Measurements from ENCODE around the gene CALCOCO2.

The CALCOCO2 gene

GRCh38 chr17:48907713-48908046 lies 76.8 kb downstream of the CALCOCO2 start:
- Histone ChIP-seq H3K36me3 (ENCODE audit: insufficient read depth, low read length) (peaks cover 12% of the 10 kb centered on the region; the same call in 1 of the 2 replicates), H3K4me3 (ENCODE audit: low read length, poor library complexity, severe bottlenecking) (peak overlapping the region; percentile 92), H2AFZ (ENCODE audit: low read length) (peak overlapping the region; percentile 78), H3K9me3 (ENCODE audit: insufficient read depth, low read depth, low read length) (no peaks in the 10 kb centered on the region), H4K20me1 (ENCODE audit: insufficient read depth, low read length, poor library complexity, severe bottlenecking) (peaks cover 37% of the 10 kb centered on the region), H3K27me3 (ENCODE audit: insufficient read depth, low read length, poor library complexity, severe bottlenecking) (no peaks in the 10 kb centered on the region), H3K9ac (ENCODE audit: low read depth, low read length, poor library complexity, severe bottlenecking) (peak overlapping the region; percentile 80), H3K9me2 (replicated peaks; ENCODE audit: low read depth, low read length) (no peaks in the 10 kb centered on the region), H3F3A (ENCODE audit: low read depth) (no peaks in the 10 kb centered on the region), H3K4me1 (ENCODE audit: insufficient read depth, low read length, poor library complexity, severe bottlenecking) (peaks cover 38% of the 10 kb centered on the region), H3K4me2 (ENCODE audit: low read depth, low read length, poor library complexity, severe bottlenecking) (peak overlapping the region; percentile 94), H3K79me2 (ENCODE audit: insufficient read depth, low read length) (peaks cover 50% of the 10 kb centered on the region)
- no peak for TF ChIP-seq EZH2phosphoT487 (IDR thresholded peaks at IDR 0.05; ENCODE audit: borderline replicate concordance)
- no peak for TF ChIP-seq CTCF (conservative IDR thresholded peaks at IDR 0.05; ENCODE audit: low read length)

- Histone ChIP-seq H3K9ac (ENCODE audit: low read depth, low read length, poor library complexity, severe bottlenecking) (peak within 1 kb of the TSS; percentile 80), H3K4me2 (ENCODE audit: low read depth, low read length, poor library complexity, severe bottlenecking) (peak within 1 kb of the TSS; percentile 98), H3F3A (ENCODE audit: low read depth) (no peaks in the 10 kb centered on the region), H3K4me1 (ENCODE audit: insufficient read depth, low read length, poor library complexity, severe bottlenecking) (peaks cover 42% of the 10 kb centered on the region), H3K9me2 (replicated peaks; ENCODE audit: low read depth, low read length) (no peaks in the 10 kb centered on the region), H2AFZ (ENCODE audit: low read length) (peak within 1 kb of the TSS; percentile 78), H4K20me1 (ENCODE audit: insufficient read depth, low read length, poor library complexity, severe bottlenecking) (peaks cover 42% of the 10 kb centered on the region), H3K4me3 (ENCODE audit: low read length, poor library complexity, severe bottlenecking) (peak within 1 kb of the TSS; percentile 92), H3K79me2 (ENCODE audit: insufficient read depth, low read length) (peaks cover 56% of the 10 kb centered on the region), H3K27me3 (ENCODE audit: insufficient read depth, low read length, poor library complexity, severe bottlenecking) (no peaks in the 10 kb centered on the region), H3K9me3 (ENCODE audit: insufficient read depth, low read depth, low read length) (no peaks in the 10 kb centered on the region), H3K36me3 (ENCODE audit: insufficient read depth, low read length) (peaks cover 17% of the 10 kb centered on the region; the same call in 1 of the 2 replicates)
- TF ChIP-seq CTCF (conservative IDR thresholded peaks at IDR 0.05; ENCODE audit: low read length) (peak; percentile 44), EZH2phosphoT487 (IDR thresholded peaks at IDR 0.05; ENCODE audit: borderline replicate concordance) (no peak)
Measured at GRCh38 chr17:48908047-48908843, 77.4 kb downstream of the CALCOCO2 start, which contains the start of gene UBE2Z. TSS of gene UBE2Z (plus strand) at chr17:48908407. CDS start at chr17:48908504, 97 bp downstream.

- no peak for TF ChIP-seq EZH2phosphoT487 (IDR thresholded peaks at IDR 0.05; ENCODE audit: borderline replicate concordance)
- TF ChIP-seq CTCF (conservative IDR thresholded peaks at IDR 0.05; ENCODE audit: low read length): no peak
- Histone ChIP-seq H3K79me2 (ENCODE audit: insufficient read depth, low read length) (peaks cover 63% of the 10 kb centered on the region), H3K9me2 (replicated peaks; ENCODE audit: low read depth, low read length) (no peaks in the 10 kb centered on the region), H2AFZ (ENCODE audit: low read length) (no peak overlapping the region; the same call in 1 of the 2 replicates), H3F3A (ENCODE audit: low read depth) (no peaks in the 10 kb centered on the region), H3K27me3 (ENCODE audit: insufficient read depth, low read length, poor library complexity, severe bottlenecking) (no peaks in the 10 kb centered on the region), H3K4me2 (ENCODE audit: low read depth, low read length, poor library complexity, severe bottlenecking) (peak overlapping the region; percentile 98), H4K20me1 (ENCODE audit: insufficient read depth, low read length, poor library complexity, severe bottlenecking) (peaks cover 49% of the 10 kb centered on the region), H3K36me3 (ENCODE audit: insufficient read depth, low read length) (peaks cover 23% of the 10 kb centered on the region; the same call in 1 of the 2 replicates), H3K4me3 (ENCODE audit: low read length, poor library complexity, severe bottlenecking) (peak overlapping the region; percentile 92), H3K9ac (ENCODE audit: low read depth, low read length, poor library complexity, severe bottlenecking) (peak overlapping the region; percentile 80), H3K9me3 (ENCODE audit: insufficient read depth, low read depth, low read length) (no peaks in the 10 kb centered on the region), H3K4me1 (ENCODE audit: insufficient read depth, low read length, poor library complexity, severe bottlenecking) (peaks cover 47% of the 10 kb centered on the region)
Measured at GRCh38 chr17:48908853-48909394, 78.1 kb downstream of the CALCOCO2 start.
